Measurements from ENCODE around the gene AUTS2.

AUTS2 gene

DNA sequence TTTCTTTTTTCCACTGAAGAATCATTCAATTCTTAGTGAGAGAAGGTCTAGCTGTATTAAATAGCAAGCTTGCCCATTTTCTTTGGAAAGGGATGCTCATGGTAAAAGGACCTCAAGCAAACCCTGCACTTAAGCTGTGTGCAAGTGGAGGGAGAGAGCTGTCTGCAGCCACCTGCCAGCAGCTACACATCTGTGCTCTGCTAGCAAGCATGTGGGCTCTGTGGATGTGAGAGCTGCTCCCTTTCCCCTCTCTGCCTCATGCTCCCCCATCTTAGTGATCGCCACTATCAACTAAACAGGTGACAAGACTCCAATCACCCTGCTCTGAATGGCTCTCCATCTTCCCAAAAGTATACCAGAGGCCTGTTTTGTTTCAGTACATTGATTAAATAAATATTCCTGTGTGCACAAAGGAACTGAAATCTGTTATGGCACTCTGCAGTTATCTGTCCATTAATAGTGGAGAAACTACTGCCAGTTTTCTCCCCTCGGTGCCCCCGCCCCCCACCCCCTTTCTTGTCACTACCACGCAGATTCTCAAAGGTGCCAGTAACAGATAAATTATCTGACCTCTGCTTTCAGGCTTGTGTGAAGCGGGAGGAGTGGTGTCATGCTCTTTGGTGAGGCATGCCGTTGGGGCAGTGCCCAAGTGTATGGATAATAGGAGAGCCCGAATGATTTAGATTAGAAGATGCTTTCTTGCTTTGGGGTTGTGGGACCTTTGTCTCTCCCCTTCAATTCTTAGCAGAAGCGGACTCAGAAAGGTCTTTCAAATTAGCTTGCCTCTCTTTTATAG, 26.4 kb downstream of the AUTS2 start:
- no peak for DNase-seq (ENCODE audit: low read depth)

- no peak for DNase-seq (ENCODE audit: low read depth)
Observed at GRCh38 chr7:69625238-69625637, 27.0 kb downstream of the AUTS2 start.

DNA sequence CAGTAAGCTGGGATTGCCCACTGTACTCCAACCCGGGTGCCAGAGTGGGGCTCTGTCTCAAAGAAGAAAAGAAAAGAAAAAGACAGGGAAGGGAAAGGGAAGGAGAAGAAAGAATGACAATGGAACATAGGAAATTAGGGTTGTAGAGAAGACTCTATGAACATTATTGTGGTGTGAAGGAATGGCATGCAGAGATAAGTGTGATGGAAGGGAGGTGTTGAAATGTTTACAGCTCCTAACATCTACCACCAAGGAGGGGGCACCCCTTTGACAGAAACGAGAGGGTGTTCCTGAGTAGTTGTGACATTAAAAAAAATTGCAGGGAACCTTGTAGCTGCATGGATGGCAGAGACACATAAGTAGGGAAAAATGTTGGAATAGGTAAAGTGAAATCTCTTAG, 27.5 kb downstream of the AUTS2 start:
- DNase-seq (ENCODE audit: low read depth): no peak

DNA sequence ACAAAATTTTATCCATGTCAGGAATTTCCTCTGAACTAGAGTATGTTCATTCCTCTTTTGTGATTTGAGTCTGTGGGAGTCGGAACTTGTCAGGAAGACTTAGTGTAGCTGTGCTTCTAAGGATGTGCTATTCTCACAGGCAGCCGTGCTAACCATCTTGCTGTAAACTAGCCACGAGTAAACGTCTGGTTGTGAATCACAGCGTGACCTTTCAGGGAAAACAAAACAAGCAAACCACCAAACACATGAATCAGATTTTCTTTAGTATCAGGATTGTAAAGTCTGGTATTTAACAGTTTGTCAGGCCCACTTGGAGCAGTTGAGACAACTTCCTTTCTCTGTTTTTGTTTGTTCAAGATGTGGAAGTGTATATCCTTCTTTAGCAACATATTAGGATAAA, 32.0 kb downstream of the AUTS2 start:
- DNase-seq (ENCODE audit: low read depth): no peak

DNA sequence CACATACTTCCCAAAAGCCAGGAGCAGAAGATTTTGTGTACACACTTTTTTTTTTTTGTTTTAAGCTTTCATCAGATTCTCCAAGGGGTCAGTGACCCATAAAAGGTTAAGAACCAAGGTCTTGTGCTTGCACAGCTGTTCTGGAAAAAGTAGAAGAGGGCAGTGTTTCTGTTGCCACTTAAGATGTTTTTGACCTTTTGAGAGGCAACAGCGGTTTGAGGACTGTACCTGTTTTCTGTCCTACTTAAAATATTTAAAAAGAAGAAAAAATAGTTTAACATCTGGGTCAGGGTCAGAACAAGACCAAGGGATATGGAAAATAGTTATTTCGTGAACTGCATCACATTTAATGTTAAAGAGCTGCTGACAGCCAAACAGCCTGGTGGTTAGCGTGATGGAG, 32.9 kb downstream of the AUTS2 start:
- no peak for DNase-seq (ENCODE audit: low read depth)

- no peak for DNase-seq (ENCODE audit: low read depth)
Observed at GRCh38 chr7:69632280-69632679, 34.0 kb downstream of the AUTS2 start.

GRCh38 chr7:69633122-69633831, 35.0 kb downstream of the AUTS2 start:
- no peak for DNase-seq (ENCODE audit: low read depth)

GRCh38 chr7:69635555-69636185, 37.4 kb downstream of the AUTS2 start:
- no peak for DNase-seq (ENCODE audit: low read depth)

GRCh38 chr7:69638674-69639073, 40.4 kb downstream of the AUTS2 start:
- DNase-seq (ENCODE audit: low read depth): no peak

- DNase-seq (ENCODE audit: low read depth): no peak
Observed at GRCh38 chr7:69640216-69640615, 41.9 kb downstream of the AUTS2 start.

DNA sequence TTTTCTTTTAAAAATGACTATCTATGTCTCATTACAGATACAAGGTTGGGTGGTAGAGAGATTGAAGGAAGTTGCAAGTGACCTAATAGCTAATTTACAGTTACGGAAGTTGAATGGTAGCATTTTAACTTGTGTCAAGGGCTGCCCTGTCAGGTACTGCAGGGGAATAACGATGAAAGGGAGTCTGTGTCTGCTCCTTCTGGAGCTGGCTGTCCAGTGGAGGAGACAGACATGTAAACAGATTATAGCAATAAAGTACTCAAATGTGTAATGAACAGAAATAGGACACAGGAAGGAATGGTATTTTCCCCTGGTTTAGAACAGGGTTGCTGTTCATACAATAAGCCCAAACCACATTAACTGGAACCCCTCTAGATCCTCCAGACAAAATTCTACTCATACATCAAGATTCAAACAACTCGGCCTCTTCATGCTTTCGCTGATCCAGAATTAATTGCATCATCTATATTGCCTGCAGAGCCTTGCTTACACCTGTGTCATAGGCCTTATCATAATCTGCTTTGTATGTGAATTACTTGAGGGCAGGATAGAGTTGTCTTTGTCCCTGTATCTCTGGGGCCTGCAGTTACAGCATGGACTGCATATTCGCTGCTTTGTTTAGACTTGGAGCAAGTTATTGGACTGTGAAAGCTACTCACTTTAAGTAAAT, 42.8 kb downstream of the AUTS2 start:
- DNase-seq (ENCODE audit: low read depth): no peak

DNA sequence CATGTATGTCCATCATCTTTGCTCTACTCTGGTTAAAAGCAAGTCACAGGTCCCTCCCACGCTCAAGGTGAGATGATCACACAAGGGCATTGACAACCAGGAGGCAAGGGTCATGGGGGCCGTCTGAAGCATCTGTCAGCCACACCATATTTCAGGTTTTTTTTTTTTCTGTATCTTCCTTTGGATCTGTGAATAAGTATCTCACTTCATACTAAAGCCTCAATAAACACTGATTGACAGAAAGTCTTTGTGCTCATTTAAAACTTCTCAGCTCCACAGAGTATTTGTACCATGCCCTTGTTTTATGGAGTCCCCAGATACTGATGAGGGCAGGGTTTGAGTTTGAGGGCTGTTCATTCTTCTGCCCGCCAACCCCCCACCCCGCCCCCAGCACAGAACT, 45.0 kb downstream of the AUTS2 start:
- no peak for DNase-seq (ENCODE audit: low read depth)

GRCh38 chr7:69643708-69644445, 45.6 kb downstream of the AUTS2 start:
- no peak for DNase-seq (ENCODE audit: low read depth)

GRCh38 chr7:69645683-69646082, 47.4 kb downstream of the AUTS2 start:
- DNase-seq (ENCODE audit: low read depth): no peak

DNA sequence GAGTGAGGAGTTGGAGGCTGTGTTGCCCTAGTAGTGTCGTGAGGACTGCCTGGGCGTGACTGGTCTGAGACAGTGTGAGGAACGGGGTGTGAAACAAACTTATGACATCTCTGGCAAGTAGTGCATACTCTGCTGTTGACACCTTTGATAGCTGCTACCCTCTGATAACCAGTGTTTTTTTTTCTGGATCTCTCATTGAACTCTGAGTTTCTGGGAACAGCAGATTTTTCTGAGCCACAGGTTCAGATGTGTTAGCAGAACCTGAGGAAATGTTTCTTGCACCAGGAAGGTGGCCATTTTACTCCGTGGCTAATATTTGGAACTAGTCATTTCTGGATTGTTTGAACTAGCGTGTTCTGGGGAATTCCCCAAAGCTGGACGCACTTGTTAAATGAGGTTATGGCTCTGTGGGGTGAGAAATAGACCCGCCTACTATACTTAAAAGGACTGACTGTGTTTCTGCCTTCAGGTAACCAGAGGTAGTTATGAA, 52.9 kb downstream of the AUTS2 start:
- no peak for DNase-seq (ENCODE audit: low read depth)

GRCh38 chr7:69652947-69653701, 54.8 kb downstream of the AUTS2 start:
- no peak for DNase-seq (ENCODE audit: low read depth)

- DNase-seq (ENCODE audit: low read depth): no peak
Observed at GRCh38 chr7:69653806-69654205, 55.5 kb downstream of the AUTS2 start.

DNA sequence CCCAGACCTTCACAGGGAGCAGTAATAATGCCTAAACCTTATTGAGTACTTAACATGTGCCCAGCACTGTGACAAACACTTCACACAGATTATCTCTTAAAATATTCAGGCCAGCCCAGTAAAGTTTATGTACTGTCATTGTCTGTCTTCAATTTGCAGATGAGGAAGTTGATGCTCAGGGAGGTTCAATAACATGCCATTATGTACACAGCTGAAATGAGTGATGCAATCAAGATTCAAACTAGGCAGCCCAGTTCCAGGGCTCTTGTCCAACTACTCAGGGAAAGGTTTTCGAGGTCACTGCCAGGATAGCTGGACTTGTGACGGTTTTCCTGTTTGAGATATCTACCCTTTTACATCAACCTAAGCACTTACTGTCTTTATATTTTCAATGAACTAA, 56.1 kb downstream of the AUTS2 start:
- DNase-seq (ENCODE audit: low read depth): no peak

GRCh38 chr7:69654849-69655707, 56.8 kb downstream of the AUTS2 start:
- no peak for DNase-seq (ENCODE audit: low read depth)

DNA sequence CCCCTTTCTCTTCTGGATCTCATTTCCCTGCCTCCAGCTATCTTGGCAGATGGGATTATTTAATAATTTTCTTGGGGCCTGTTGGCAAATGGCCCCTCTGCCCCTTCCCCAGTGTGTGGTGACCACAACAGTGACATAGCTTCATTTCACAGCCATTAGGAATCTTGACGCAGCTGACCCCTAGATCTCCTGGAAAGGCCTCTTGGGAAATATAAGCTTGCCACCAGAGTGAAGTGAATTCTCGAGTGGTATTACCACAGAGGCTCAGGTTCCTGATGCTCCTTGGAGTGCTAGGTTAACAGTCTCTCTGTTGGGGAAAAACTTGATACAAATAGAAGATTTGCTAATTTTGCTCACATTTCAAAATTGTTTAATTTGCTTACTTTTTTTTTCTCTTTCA, 57.8 kb downstream of the AUTS2 start:
- DNase-seq (ENCODE audit: low read depth): no peak
